Activated naive CD8-positive, alpha-beta T cell treated with anti-CD3 and anti-CD28 coated beads, Interleukin-2, amount 10 ng/mL, durations not matched to agents 7 days and 5 days (primary cell): ENCODE measurements around the gene NUP93. TPM values are rescaled to one million over a fixed set of nuclear protein-coding genes. Genes with fewer than 3 reads are reported as not detected.

Source experiments
- ATAC-seq: fragments of 150-1000 bp; cut with Tn5 transposase; one replicate; pipeline ENCODE4 v1.10.0; 2021; ENCODE audit warnings: low read depth, moderate library complexity
- POLR2A ChIA-PET: fragments of 350-600 bp; sonication (Branson Sonifier 250); formaldehyde crosslinking; loops from one replicate; lab custom pipeline; 2021; ENCODE audit warnings: antibody characterized with exemption; lab: Charles Lee
- DNase-seq: peaks from one replicate; pipeline ENCODE4 v3.0.0; 2021
- H3K27ac Mint-ChIP-seq: one replicate; pipeline ENCODE4 v1.8.0; 2022; ENCODE audit warnings: mild to moderate bottlenecking, mixed read lengths
- H3K27me3 Mint-ChIP-seq: one replicate; pipeline ENCODE4 v1.8.0; 2022; ENCODE audit warnings: mild to moderate bottlenecking, moderate library complexity, mixed read lengths
- H3K36me3 Mint-ChIP-seq: one replicate; pipeline ENCODE4 v1.8.0; 2021; ENCODE audit warnings: mild to moderate bottlenecking, mixed read lengths
- H3K4me1 Mint-ChIP-seq: one replicate; pipeline ENCODE4 v1.8.0; 2021; ENCODE audit warnings: mixed read lengths
- H3K4me3 Mint-ChIP-seq: one replicate; pipeline ENCODE4 v1.8.0; 2022; ENCODE audit warnings: mild to moderate bottlenecking, moderate library complexity, mixed read lengths
- H3K9me3 Mint-ChIP-seq: one replicate; pipeline ENCODE4 v1.8.0; 2021; ENCODE audit warnings: mixed read lengths
- total RNA-seq, 2 experiments: library from RNA; stranded (reverse); gene quantifications; one replicate each; pipeline ENCODE4 v1.2.3, GENCODE V29; 2021

The NUP93 gene
- total RNA-seq: 10 to 100 TPM; 89.5 to 92.5 TPM

DNA sequence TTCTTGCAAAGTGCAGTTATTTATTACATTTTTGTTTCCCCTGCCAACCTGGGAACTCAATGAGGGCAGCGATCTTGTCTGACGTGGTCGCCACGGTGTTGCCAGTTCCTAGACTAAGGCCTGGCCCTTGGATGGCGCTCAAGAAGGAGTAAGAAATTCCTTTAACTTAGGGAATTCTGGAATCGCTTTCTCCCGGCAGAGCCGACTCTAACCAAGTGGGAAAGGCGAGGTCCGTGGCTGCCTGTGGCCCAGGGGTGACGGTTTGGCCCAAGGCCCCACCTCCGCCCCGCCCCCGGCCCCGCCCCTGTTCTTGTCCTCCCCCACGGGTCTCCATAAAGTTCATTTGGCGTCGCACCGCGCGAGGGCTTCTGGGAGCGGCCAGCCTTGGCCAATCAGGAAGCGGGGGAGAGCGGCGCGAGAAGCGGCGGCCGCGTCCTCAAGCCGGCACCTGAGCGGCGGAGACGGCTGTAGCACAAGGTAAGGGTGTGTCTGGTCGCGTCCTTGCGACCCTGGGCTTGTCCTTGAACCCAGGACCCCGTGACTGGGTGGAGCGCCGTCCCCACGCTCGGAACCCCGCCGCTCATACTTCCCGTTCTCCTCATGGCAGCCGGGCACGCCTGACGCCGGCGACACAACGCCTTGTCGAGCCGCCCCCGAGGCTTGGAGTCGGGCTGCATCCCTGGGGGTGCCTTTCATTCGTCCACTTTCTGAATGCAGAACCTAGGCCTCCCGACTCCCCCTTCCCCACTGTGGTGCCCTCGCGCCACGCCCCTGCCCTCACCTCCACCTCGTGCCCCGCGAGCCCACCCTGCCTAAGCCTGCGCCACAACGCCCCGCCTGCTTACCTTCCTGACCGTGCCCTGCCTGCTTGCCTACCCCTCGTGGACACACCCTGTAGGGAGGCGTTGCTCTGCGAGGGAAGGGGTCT lies at the start of gene NUP93:
Gene NUP93, plus strand, starts transcription at position 395 of the 928 bp plus-strand sequence. CDS start 18,119 bp downstream, outside the sequence.
- Mint-ChIP-seq H3K4me3 (no peak within 1 kb of the TSS), H3K27ac (peak within 1 kb of the TSS; percentile 80), H3K27me3 (no peaks in the 10 kb centered on the region), H3K4me1 (peaks cover 14% of the 10 kb centered on the region), H3K36me3 (no peaks in the 10 kb centered on the region), H3K9me3 (no peaks in the 10 kb centered on the region)
- DNase-seq: peak; percentile 90
- POLR2A ChIA-PET: interaction anchor here (0.9 to 1.5 kb wide), 2 partner anchors 21 to 126 kb away, joined by 3 to 5 read pairs; no protein-coding TSS in a partner anchor
- peak; percentile 94 for ATAC-seq

- H3K27ac Mint-ChIP-seq: peak within 1 kb of the TSS; percentile 95
- ATAC-seq: peak; percentile 94
- POLR2A ChIA-PET: interaction anchor here (0.8 to 2.8 kb wide), 17 partner anchors 8 to 76 kb away, joined by 3 to 28 read pairs (median 5); partner anchors contain the start of genes MT1E, MT1F, MT1G and MT1H
Measured at GRCh38 chr16:56681939-56682702, 47.8 kb upstream of the NUP93 start, which contains the start of gene MT1X. Gene MT1X, plus strand, starts transcription at chr16:56682470. Its CDS starts 71 bp downstream, at chr16:56682541.

DNA sequence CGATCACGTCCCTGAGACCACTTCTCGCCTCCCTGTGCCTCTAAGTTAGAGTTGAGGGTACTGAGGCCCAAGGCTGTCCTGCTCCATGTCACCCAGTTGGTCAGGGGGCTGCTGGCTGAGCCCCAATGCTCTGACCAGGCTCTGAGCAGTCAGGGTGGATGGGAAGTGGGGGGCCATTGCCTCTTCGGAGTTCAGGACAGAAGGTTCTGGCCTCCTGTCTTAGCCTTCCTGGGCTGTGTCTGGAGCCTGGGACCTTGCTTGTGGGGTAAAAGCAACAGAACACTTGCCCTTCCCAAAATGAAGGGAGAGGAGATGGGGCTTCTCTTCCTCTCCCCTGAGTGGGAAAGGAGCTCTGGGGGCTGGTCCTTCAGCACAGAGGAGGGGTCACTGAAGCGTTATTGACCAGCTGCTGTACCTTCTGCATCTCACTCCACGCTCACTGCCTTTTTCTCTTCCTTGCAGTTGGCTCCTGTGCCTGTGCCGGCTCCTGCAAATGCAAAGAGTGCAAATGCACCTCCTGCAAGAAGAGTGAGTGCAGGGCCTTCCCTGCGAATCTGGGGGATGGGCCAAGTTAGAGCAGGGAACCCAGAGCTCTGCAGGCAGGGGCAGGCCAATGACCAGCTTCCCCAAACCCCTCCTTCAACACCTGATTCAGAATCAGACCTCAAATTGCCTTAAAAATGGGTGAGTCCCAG lies 47.1 kb upstream of the NUP93 start:
- H3K36me3 Mint-ChIP-seq: peaks cover 6% of the 10 kb centered on the region
- peak overlapping the region; percentile 97 for H3K4me3 Mint-ChIP-seq
- no peaks in the 10 kb centered on the region for H3K27me3 Mint-ChIP-seq
- peaks cover 25% of the 10 kb centered on the region for H3K4me1 Mint-ChIP-seq
- peaks cover 3% of the 10 kb centered on the region for H3K9me3 Mint-ChIP-seq
- H3K27ac Mint-ChIP-seq: peak overlapping the region; percentile 95
- POLR2A ChIA-PET: interaction anchor here (0.8 to 2.8 kb wide), 17 partner anchors 8 to 76 kb away, joined by 3 to 28 read pairs (median 5); partner anchors contain the start of genes MT1E, MT1F, MT1G and MT1H
- DNase-seq: no peak
- peak; percentile 4 for ATAC-seq

More at GRCh38 chr16:56681939-56682702, 47.8 kb upstream of the NUP93 start, which contains the start of gene MT1X:
- Mint-ChIP-seq H3K4me1 (peaks cover 25% of the 10 kb centered on the region), H3K36me3 (peaks cover 6% of the 10 kb centered on the region), H3K9me3 (peaks cover 3% of the 10 kb centered on the region), H3K27me3 (no peaks in the 10 kb centered on the region), H3K4me3 (peak within 1 kb of the TSS; percentile 97)
- peak; percentile 95 for DNase-seq

GRCh38 chr16:56683424-56684172 lies 46.3 kb upstream of the NUP93 start:
- peaks cover 25% of the 10 kb centered on the region for H3K4me1 Mint-ChIP-seq
- no peaks in the 10 kb centered on the region for H3K27me3 Mint-ChIP-seq
- peak overlapping the region; percentile 14 for H3K27ac Mint-ChIP-seq
- POLR2A ChIA-PET: interaction anchor here (1.0 to 2.8 kb wide), 9 partner anchors 12 to 77 kb away, joined by 3 to 28 read pairs (median 6); partner anchors contain the start of gene MT1G
- DNase-seq (no peak), ATAC-seq (no peak)
- H3K36me3 Mint-ChIP-seq: peaks cover 6% of the 10 kb centered on the region
- H3K9me3 Mint-ChIP-seq: peaks cover 3% of the 10 kb centered on the region
- peak overlapping the region; percentile 97 for H3K4me3 Mint-ChIP-seq

DNA sequence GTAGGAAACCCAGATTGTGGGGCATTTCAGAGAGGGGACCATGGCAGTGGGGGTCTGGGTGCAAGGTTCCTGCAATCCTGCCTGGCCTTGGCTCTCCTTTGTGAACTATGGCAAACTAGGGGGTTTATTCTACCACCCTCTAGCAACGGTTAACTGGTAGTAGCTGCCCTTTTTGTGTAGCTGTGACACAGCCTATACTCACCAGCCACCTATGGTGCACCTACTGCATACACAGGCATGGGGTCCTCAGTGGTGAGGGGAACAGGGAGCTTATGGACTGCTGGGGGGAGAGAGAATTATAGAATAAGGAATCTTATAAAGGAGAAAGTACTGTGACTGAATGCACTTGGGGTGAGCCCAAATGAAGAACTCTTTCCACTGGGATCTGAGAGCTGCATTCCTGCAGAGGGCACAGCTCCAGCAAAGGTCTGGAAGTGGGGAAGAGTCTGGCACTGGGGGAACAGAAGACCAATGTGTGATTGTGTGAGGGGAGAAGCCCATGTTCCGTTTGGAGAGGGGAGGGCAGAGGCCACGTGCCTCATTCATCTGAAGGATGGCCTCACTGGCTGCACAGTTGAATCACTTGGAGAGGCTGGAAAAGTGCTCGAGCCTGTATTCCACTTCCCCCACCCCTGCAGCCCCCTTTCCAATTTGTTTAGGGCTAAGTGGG lies 45.5 kb upstream of the NUP93 start:
- ATAC-seq (no peak), DNase-seq (no peak)
- Mint-ChIP-seq H3K4me1 (peaks cover 25% of the 10 kb centered on the region), H3K27me3 (no peaks in the 10 kb centered on the region), H3K9me3 (peaks cover 3% of the 10 kb centered on the region), H3K4me3 (no peak overlapping the region), H3K36me3 (peaks cover 6% of the 10 kb centered on the region), H3K27ac (no peak overlapping the region)
- POLR2A ChIA-PET: interaction anchor here (0.6 kb wide), 1 partner anchor 440 kb away, joined by 3 read pairs; no protein-coding TSS in a partner anchor

GRCh38 chr16:56684926-56685590 lies 44.9 kb upstream of the NUP93 start:
- Mint-ChIP-seq H3K4me1 (peaks cover 22% of the 10 kb centered on the region), H3K4me3 (no peak overlapping the region), H3K27ac (no peak overlapping the region), H3K36me3 (peaks cover 6% of the 10 kb centered on the region), H3K9me3 (peaks cover 3% of the 10 kb centered on the region), H3K27me3 (no peaks in the 10 kb centered on the region)
- POLR2A ChIA-PET: interaction anchor here (0.6 to 1.2 kb wide), 2 partner anchors 21 to 439 kb away, joined by 3 read pairs; no protein-coding TSS in a partner anchor
- ATAC-seq (no peak), DNase-seq (no peak)

- Mint-ChIP-seq H3K4me3 (no peak overlapping the region), H3K27ac (no peak overlapping the region), H3K36me3 (peaks cover 6% of the 10 kb centered on the region), H3K9me3 (peaks cover 4% of the 10 kb centered on the region), H3K4me1 (peaks cover 17% of the 10 kb centered on the region), H3K27me3 (peaks cover 2% of the 10 kb centered on the region)
- ATAC-seq (no peak), DNase-seq (no peak)
- POLR2A ChIA-PET: no interaction called here
Measured at GRCh38 chr16:56686758-56687157, 43.2 kb upstream of the NUP93 start.

DNA sequence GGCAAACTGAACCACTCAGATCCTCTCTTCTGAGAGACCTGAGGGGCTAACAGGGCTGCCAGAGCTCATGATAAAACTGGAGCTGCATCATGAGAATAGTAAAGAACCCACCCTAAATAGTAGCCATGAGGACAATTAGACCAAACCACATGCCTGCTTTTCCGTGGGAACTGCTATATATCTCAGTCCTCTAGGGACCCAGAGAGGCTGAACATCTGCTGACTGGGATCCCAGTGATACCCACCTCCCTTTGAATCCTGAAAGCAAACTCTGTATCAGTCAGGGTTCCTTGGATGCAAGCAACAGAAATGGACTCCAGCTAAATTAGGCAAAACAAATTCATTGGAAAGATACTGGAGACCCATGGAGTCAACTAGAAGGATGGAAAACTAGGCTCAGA lies 41.2 kb upstream of the NUP93 start:
- peaks cover 2% of the 10 kb centered on the region for H3K27me3 Mint-ChIP-seq
- peaks cover 6% of the 10 kb centered on the region for H3K4me1 Mint-ChIP-seq
- peaks cover 6% of the 10 kb centered on the region for H3K36me3 Mint-ChIP-seq
- ATAC-seq (no peak), DNase-seq (peak; percentile 2)
- H3K9me3 Mint-ChIP-seq: peaks cover 4% of the 10 kb centered on the region
- H3K4me3 Mint-ChIP-seq: no peak overlapping the region
- POLR2A ChIA-PET: no interaction called here
- no peak overlapping the region for H3K27ac Mint-ChIP-seq

DNA sequence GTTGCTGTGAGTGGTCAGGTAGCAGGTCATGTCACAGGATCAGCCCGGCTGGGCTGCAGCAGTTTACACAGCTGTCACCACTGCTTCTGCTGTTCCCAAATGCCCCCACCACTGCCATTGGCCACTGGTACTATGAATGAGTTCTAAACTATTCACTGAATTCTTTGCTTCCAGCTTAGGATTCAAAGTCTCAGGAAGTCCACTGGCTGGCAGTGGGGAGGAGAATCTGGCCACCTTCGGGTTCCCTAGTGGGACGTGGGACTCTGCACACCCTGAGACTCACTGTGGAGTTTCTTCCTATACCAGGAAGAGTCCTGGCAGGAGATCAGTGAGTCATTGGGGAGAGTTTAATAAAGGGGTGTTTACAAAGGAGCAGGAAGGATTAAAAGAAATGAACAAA lies 40.8 kb upstream of the NUP93 start:
- Mint-ChIP-seq H3K9me3 (peaks cover 4% of the 10 kb centered on the region), H3K36me3 (peaks cover 6% of the 10 kb centered on the region), H3K4me1 (peaks cover 3% of the 10 kb centered on the region), H3K27ac (no peak overlapping the region), H3K4me3 (no peak overlapping the region), H3K27me3 (peaks cover 2% of the 10 kb centered on the region)
- no peak for DNase-seq
- POLR2A ChIA-PET: no interaction called here
- no peak for ATAC-seq

DNA sequence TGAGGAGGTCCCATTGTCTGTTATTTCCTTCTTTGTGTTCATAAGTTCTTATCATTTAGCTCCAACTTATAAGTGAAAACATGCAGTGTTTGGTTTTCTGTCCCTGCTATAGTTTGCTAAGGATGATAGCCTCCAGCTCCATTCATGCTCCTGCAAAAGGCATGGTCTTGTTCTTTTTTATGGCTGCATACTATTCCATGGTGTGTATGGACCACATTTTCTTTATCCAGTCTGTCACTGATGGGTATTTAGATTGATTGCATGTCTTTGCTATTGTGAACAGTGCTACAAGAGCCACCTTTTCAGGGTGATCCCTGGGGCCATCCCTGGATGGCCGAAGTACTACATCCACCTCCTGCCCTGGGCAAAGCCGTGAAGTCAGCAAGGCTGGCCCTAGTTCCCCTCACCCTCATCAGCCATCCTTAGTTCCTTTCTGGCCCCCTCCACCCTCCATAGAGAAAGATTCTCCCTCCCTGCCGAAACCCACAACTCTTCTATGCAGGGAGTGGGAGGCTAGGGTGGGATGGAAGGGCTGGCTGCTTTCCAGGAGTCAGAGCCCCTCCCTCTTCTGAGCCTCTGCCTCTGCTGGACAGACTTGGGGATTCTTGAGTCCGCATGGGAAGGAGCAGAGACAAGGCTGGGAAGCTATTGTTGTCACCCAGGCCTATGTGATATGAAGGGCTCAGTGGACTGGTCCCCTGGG lies 39.4 kb upstream of the NUP93 start:
- no peak overlapping the region for H3K27ac Mint-ChIP-seq
- H3K27me3 Mint-ChIP-seq: peaks cover 2% of the 10 kb centered on the region
- POLR2A ChIA-PET: interaction anchor here (0.7 to 1.5 kb wide), 2 partner anchors 8 to 84 kb away, joined by 3 to 4 read pairs; partner anchors contain the start of gene MT1X
- H3K36me3 Mint-ChIP-seq: peaks cover 3% of the 10 kb centered on the region
- H3K9me3 Mint-ChIP-seq: peaks cover 4% of the 10 kb centered on the region
- DNase-seq (no peak), ATAC-seq (no peak)
- H3K4me3 Mint-ChIP-seq: no peak overlapping the region
- no peaks in the 10 kb centered on the region for H3K4me1 Mint-ChIP-seq

DNA sequence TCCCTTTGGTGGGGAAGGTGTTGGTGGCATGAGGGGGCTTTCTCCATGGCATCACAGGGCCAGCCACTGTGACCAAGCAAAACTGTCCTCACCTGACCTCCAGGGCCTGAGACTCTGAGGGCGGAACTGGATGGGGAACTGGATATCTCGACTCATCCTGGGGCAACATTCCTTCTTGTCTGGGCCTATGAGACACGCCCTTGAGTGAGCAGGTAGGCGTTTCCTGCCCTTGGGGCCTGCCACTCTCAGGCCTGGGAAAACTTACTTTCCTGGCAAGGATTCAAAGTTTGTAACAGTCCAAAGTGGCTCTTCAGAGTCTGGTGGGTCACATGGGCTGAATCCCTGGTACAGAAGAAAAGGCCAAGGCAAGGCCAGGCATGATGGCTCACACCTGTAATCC lies 38.0 kb upstream of the NUP93 start:
- Mint-ChIP-seq H3K9me3 (peaks cover 1% of the 10 kb centered on the region), H3K27me3 (peaks cover 2% of the 10 kb centered on the region), H3K36me3 (no peaks in the 10 kb centered on the region), H3K4me1 (no peaks in the 10 kb centered on the region), H3K4me3 (no peak overlapping the region), H3K27ac (no peak overlapping the region)
- no peak for DNase-seq
- POLR2A ChIA-PET: no interaction called here
- no peak for ATAC-seq
